ENCODE data around the gene DACT2.

Gene DACT2

GRCh38 chr6:168358842-168359420 lies 39.4 kb upstream of the DACT2 start:
- TF ChIP-seq GATA2 (IDR thresholded peaks at IDR 0.05; ENCODE audit: low read depth, low read length) (no peak), GATA3 (IDR thresholded peaks at IDR 0.05; ENCODE audit: low read depth, low read length) (no peak)

DNA sequence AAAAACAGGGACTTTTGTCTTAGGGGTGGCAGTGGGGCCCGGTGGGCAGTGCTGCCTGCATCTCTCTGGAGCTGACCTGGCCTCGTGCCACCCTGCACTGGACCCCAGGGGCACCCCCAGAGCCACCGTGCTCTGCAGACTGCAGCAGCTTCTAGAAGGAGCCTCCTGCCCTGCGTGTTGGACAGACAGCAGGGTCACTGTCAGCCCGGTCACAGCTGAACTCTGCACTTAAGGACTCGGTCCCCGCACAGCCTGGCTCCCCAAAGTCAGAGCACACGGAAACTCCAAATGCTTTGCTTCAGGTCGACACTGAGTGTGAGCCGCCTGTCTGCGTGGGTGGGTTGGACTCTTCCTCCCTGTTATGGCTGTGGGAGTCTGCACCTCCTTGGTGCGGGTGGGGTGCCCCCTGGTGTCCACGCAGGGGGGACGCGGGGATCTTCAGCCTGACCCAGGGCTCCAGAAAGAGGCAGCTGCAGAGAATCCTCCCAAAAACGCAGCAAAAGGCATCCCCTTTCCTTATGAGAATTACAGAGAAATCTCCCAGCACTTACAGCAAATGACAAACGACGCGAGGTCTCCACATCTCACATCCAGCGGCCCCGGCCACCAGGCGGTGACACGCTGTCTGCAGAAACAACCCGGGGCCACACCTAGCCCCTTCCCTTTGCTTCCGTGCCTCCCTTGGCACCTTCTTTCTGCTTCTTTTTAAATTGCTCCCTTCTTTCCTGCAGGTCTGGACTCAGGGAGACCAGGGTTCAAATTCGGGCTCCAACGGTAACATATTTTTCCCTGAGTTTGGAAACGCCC lies 36.3 kb upstream of the DACT2 start:
- TF ChIP-seq GATA2 (IDR thresholded peaks at IDR 0.05; ENCODE audit: low read depth, low read length), result no peak
- no peak for TF ChIP-seq GATA3 (IDR thresholded peaks at IDR 0.05; ENCODE audit: low read depth, low read length)

DNA sequence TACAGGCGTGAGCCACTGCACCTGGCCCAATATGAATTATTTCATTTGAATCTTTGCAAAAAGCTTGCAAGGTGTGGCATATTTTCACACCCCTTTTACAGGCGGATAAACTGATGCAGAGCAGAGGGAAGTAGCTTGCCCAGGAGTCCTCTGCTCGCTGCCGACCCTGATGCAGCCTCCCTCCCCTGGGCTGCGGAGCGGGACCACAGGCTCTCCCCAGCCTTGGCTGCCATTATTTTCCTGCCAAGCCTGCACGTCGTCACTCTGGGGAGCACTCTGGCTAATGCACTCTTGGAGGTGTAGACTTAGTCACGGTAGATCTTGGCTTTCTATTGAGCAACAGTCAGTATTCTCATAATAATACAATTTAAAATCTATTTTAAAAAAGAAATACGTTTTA lies 34.8 kb upstream of the DACT2 start:
- TF ChIP-seq GATA2 (IDR thresholded peaks at IDR 0.05; ENCODE audit: low read depth, low read length), result no peak

- TF ChIP-seq GATA2 (IDR thresholded peaks at IDR 0.05; ENCODE audit: low read depth, low read length) (no peak), GATA3 (IDR thresholded peaks at IDR 0.05; ENCODE audit: low read depth, low read length) (no peak)
These were observed 33.5 kb upstream of the DACT2 start for GRCh38 chr6:168353041-168353440.

GRCh38 chr6:168352096-168352495 lies 32.5 kb upstream of the DACT2 start:
- no peak for TF ChIP-seq GATA2 (IDR thresholded peaks at IDR 0.05; ENCODE audit: low read depth, low read length)
- no peak for TF ChIP-seq GATA3 (IDR thresholded peaks at IDR 0.05; ENCODE audit: low read depth, low read length)

- no peak for TF ChIP-seq GATA2 (IDR thresholded peaks at IDR 0.05; ENCODE audit: low read depth, low read length)
- no peak for TF ChIP-seq GATA3 (IDR thresholded peaks at IDR 0.05; ENCODE audit: low read depth, low read length)
These were observed 30.2 kb upstream of the DACT2 start for GRCh38 chr6:168349718-168350210.

- TF ChIP-seq GATA2 (IDR thresholded peaks at IDR 0.05; ENCODE audit: low read depth, low read length) (no peak), GATA3 (IDR thresholded peaks at IDR 0.05; ENCODE audit: low read depth, low read length) (no peak)
These were observed 28.6 kb upstream of the DACT2 start for GRCh38 chr6:168348186-168348585.

- TF ChIP-seq GATA2 (IDR thresholded peaks at IDR 0.05; ENCODE audit: low read depth, low read length) (no peak), GATA3 (IDR thresholded peaks at IDR 0.05; ENCODE audit: low read depth, low read length) (no peak)
These were observed 28.0 kb upstream of the DACT2 start for GRCh38 chr6:168347615-168348014.

GRCh38 chr6:168347053-168347452 lies 27.5 kb upstream of the DACT2 start:
- TF ChIP-seq GATA2 (IDR thresholded peaks at IDR 0.05; ENCODE audit: low read depth, low read length), result no peak
- no peak for TF ChIP-seq GATA3 (IDR thresholded peaks at IDR 0.05; ENCODE audit: low read depth, low read length)

GRCh38 chr6:168345896-168346754 lies 26.5 kb upstream of the DACT2 start:
- TF ChIP-seq GATA3 (IDR thresholded peaks at IDR 0.05; ENCODE audit: low read depth, low read length) (no peak), GATA2 (IDR thresholded peaks at IDR 0.05; ENCODE audit: low read depth, low read length) (no peak)

DNA sequence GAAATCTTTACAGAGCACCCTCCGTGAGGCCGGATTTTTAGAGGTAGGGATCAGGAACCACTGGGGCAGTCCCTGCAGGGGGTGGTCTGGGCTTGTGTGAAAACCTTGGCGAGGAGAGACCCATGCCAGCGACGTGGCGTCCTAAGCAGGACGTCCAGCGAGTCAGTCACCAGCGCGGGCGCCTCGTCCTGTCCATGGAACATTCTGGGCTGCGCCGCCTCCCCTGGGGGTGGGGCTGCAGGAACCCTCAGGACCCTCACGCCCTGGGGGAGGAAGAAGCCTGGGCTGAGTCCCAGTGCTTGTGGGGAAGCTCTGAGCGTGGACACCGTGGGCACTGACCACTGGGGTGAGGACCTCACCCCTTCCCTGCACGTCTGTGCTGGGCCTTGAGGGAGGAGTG lies 25.7 kb upstream of the DACT2 start:
- TF ChIP-seq GATA2 (IDR thresholded peaks at IDR 0.05; ENCODE audit: low read depth, low read length) (no peak), GATA3 (IDR thresholded peaks at IDR 0.05; ENCODE audit: low read depth, low read length) (no peak)

- TF ChIP-seq GATA3 (IDR thresholded peaks at IDR 0.05; ENCODE audit: low read depth, low read length), result no peak
- no peak for TF ChIP-seq GATA2 (IDR thresholded peaks at IDR 0.05; ENCODE audit: low read depth, low read length)
These were observed 24.8 kb upstream of the DACT2 start for GRCh38 chr6:168344338-168344737.

- TF ChIP-seq GATA2 (IDR thresholded peaks at IDR 0.05; ENCODE audit: low read depth, low read length) (no peak), GATA3 (IDR thresholded peaks at IDR 0.05; ENCODE audit: low read depth, low read length) (no peak)
These were observed 23.9 kb upstream of the DACT2 start for GRCh38 chr6:168343239-168344150.
